ENCODE results near the gene HEMK1.
A peak's percentile ranks its signal among the peaks of the same experiment; 100 is the strongest.

The HEMK1 gene

DNA sequence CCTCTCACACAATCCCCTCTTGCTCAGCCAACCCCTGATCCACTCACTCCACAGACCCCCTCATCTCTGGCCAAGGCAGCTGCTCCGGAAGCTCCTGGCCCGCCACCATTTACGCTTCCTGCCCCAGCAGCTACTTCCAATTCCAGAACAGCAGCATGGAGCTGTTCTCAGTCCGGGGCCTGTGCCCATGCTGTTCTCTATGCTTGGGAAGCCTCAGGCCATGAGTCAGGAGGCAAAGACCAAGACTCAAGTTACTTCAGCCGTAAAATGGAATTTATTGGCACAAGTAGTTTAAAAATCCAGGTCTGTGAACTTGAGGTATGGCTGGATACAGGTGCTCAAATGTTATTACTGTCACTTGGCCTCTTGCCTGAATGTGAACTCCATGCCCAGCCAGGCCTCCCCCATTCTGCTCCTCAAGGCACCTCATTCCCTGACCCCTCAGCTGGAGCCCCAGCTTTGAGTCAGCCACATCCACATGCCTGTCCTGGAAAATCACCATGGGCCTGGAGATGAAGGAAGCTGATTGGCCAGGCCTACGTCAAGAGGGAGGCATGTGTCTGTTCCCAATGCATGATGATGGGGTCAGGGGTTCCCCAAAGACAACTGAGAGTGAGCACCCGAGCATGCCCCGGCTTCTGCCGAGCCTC, 34.5 kb upstream of the HEMK1 start:
- TF ChIP-seq, protein P1, sequence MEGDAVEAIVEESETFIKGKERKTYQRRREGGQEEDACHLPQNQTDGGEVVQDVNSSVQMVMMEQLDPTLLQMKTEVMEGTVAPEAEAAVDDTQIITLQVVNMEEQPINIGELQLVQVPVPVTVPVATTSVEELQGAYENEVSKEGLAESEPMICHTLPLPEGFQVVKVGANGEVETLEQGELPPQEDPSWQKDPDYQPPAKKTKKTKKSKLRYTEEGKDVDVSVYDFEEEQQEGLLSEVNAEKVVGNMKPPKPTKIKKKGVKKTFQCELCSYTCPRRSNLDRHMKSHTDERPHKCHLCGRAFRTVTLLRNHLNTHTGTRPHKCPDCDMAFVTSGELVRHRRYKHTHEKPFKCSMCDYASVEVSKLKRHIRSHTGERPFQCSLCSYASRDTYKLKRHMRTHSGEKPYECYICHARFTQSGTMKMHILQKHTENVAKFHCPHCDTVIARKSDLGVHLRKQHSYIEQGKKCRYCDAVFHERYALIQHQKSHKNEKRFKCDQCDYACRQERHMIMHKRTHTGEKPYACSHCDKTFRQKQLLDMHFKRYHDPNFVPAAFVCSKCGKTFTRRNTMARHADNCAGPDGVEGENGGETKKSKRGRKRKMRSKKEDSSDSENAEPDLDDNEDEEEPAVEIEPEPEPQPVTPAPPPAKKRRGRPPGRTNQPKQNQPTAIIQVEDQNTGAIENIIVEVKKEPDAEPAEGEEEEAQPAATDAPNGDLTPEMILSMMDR (IDR thresholded peaks at IDR 0.05; ENCODE audit: insufficient read depth, missing control alignments): no peak
- DNase-seq (ENCODE audit: insufficient read length, low spot score) (no peak), FAIRE-seq (no peak)

GRCh38 chr3:50536471-50537180, 32.7 kb upstream of the HEMK1 start:
- TF ChIP-seq, protein P1 (IDR thresholded peaks at IDR 0.05; ENCODE audit: insufficient read depth, missing control alignments): no peak
- FAIRE-seq (no peak), DNase-seq (ENCODE audit: insufficient read length, low spot score) (no peak)

GRCh38 chr3:50537421-50538129, 31.7 kb upstream of the HEMK1 start:
- TF ChIP-seq, protein P1 (IDR thresholded peaks at IDR 0.05; ENCODE audit: insufficient read depth, missing control alignments): no peak
- DNase-seq (ENCODE audit: insufficient read length, low spot score) (no peak), FAIRE-seq (no peak)

DNA sequence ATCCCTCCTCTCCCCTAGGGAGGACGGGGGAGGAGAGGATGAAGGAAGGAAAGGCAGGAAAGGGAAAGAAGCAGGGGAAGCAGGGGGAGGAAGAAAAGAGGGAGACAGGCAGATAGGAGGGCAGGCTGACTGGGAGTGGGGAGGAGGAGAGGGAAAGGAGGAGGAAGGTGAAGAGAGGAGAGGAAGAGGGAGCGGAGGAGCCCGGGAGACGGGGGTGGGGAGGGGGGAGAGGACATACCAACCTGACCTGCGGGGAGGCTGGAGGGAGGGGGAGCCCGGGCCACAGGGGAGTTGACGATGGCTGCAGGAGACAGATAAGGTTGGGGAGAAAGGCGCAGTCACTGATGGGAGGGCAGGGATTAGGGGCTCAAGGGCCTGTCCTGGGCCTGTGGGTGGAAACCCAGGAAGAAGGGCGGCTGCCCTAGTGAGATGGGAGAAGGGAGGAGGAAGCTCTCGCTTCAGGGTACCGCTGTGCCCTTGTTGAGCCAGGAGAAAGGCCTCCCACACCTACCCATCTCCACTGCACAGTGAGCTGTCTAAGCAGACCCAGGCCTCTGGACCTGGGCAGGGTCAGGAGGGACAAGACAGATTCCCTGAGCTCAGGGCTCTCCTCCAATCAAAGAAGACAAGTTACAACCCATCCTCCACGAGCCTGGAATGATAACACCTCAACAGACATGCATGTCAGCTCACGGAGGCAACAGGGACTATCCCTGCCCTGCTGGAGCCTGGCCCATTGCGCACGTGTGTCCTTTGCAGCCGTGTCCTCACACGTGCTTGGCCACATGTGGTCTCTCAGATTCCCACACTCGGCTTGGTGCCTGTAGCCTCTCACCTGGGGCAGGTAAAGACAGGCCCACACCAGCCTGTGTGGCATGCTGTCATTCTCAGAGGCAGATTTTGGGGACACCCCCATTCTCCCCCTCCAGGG, 29.7 kb upstream of the HEMK1 start:
- FAIRE-seq (no peak), DNase-seq (ENCODE audit: insufficient read length, low spot score) (no peak)
- TF ChIP-seq, protein P1 (IDR thresholded peaks at IDR 0.05; ENCODE audit: insufficient read depth, missing control alignments): no peak

- FAIRE-seq (peak; percentile 68), DNase-seq (ENCODE audit: insufficient read length, low spot score) (peak; percentile 99)
- TF ChIP-seq, protein P1 (IDR thresholded peaks at IDR 0.05; ENCODE audit: insufficient read depth, missing control alignments): peak; percentile 95
These were observed 26.9 kb upstream of the HEMK1 start for GRCh38 chr3:50542177-50543034.

- FAIRE-seq: no peak
- TF ChIP-seq, protein P1 (IDR thresholded peaks at IDR 0.05; ENCODE audit: insufficient read depth, missing control alignments): no peak
- DNase-seq (ENCODE audit: insufficient read length, low spot score): no peak
These were observed 23.5 kb upstream of the HEMK1 start for GRCh38 chr3:50545781-50546180.

Measured in D721Med (cell line).